HG02763 (cell line): ENCODE data around the gene CHIA.

Experiments
- ATAC-seq: cut with Tn5 transposase; IDR thresholded peaks from one replicate; pipeline ENCODE4 v1.9.1; 2021; ENCODE audit warnings: mild to moderate bottlenecking, moderate library complexity; ENCODE audit not compliant: unreplicated experiment

The CHIA gene

DNA sequence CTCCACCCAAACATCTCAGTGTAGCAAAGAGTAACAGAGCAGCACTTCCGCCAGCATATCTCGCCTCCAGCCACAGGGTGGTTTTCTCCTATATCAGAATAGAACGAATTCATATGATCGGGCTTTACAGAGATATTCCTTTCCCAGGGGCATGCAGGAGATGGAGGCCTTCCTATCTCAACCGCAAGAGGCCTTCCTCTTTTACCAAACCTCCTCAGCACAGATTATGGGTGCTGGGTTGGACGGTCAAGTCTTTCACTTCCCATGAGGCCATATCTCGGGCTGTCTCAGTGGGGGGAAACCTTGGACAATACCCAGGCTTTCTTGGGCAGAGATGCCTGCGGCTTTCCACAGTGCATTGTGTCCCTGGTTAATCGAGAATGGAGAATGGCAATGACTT lies 71.1 kb downstream of the CHIA start:
- ATAC-seq, result no peak

DNA sequence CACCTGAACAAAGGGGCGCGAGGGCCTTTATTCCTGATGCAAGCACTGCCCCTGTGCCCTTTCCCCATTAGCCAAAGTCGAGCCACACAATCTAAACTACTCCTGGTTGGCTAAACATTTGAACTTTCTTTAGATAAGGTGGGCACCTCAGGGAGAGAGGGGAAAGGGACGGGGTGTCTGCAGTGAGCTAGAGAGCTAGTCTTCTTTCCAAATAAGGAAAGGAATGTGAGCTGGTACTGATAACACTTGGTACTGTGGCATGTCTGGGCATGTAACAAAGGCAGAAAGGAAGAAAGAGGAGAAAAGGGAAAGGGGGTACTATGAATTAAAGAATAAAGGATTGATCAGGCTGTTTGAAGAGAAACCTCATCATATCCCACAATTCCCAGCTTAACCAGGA lies 74.0 kb downstream of the CHIA start:
- no peak for ATAC-seq

DNA sequence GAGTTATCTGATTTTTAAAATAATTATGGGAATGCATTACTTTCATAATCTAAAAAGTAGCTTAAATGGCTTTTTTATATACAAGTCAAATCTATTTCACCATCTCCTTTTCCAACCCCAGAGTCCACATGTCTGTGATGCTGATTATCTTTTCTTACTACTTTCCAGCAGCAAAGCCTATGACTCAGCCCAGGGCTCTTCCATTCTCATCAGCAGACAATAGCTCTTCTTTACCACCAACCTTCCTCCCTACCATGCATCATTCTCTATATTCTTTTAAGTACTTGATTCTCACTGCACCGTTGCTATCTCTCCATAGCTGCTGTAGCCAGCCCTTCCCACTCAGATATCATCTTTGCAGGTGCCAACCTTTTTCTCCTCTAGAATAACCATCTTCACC lies 75.6 kb downstream of the CHIA start:
- no peak for ATAC-seq

DNA sequence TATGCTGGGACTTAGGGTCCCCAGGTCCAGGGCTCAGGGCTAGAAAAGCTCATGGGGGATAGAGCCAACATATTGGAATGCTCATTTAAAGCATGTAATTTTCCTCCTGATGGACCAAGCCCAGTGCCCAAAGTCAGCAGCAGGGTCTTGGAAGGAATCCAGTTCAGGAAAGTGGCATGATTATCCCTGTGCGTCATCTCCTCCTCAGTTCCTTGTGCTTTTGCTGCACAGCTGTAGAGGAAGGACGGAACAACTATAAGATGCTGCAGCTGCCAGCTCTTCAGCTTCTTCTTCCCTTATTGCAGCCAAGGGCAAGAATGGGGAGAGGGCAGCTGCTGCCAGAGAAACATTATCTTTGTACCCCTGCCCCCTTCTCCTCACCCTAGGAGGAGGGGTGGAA lies 78.5 kb downstream of the CHIA start:
- no peak for ATAC-seq

DNA sequence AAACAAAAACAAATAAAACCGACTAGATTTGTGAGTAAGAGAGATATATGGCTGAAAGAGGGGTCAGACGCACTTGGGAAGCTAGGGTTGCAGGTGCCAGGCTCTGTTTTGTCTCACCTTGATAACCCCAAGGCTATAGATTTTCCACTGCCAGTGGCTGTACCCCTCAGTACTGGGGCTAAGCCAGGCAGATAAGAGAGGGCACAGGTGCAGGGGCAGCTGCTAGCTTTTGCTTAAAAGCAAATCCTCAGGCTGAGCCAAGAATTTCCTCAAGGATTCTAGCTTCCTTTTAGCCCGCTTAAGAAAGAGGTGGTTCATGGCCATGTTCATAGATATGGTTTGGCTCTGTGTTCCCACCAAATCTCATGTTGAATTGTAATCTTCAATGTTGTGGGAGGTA lies 79.0 kb downstream of the CHIA start:
- ATAC-seq, result no peak
